Articular chondrocyte of knee joint (primary cell): Measurements from ENCODE around the gene CWH43. TPM values are rescaled to one million over a fixed set of nuclear protein-coding genes. Genes with fewer than 3 reads are reported as not detected.

Experiments
- small RNA-seq: library from RNA; depleted of rRNA; stranded (forward); fragments of <200 nt; gene quantifications from one replicate; pipeline ENCODE3, GENCODE V24; 2012
- total RNA-seq: library from RNA; depleted of rRNA; stranded (reverse); fragments of >200 nt; gene quantifications from 2 replicates; pipeline ENCODE4 v1.2.3, GENCODE V29; 2012

Gene CWH43
- not detected in 2 replicates for total RNA-seq

GRCh38 chr4:48985976-48986653 lies at the start of gene CWH43:
Gene CWH43, plus strand, starts transcription at chr4:48986275. Its CDS starts 155 bp downstream, at chr4:48986430.

Small RNAs within 50 kb of the gene (small RNA-seq; reads per million reads assigned to genes)
- gene AC020593.1 = not detected

Other genes with a start within 250 kb of the CWH43 start
- gene FRYL, start 206.0 kb upstream of the CWH43 start, total RNA-seq = 54.7 and 57.9 TPM in 2 replicates
- 123 and 151 TPM in 2 replicates for gene OCIAD1, start 155.2 kb upstream of the CWH43 start, total RNA-seq
- gene OCIAD2, start 79.5 kb upstream of the CWH43 start, total RNA-seq = 4.4 and 5.3 TPM in 2 replicates